Measurements from ENCODE around the gene THOC6.

Gene THOC6

GRCh38 chr16:3020604-3021448 is 3.0 kb upstream of the THOC6 start (continued):
- TF ChIP-seq ELK4 (IDR thresholded peaks at IDR 0.05; ENCODE audit: borderline replicate concordance, low read depth, low read length): no peak
- TF ChIP-seq ZNF266 (tag by site-specific recombination; IDR thresholded peaks at IDR 0.05; ENCODE audit: low read depth): no peak
- peak; percentile 83 for TF ChIP-seq WT1 (tag by site-specific recombination; IDR thresholded peaks at IDR 0.05)
- TF ChIP-seq ZSCAN4 (tag by site-specific recombination; IDR thresholded peaks at IDR 0.05): peak; percentile 19; the same call in 1 of the 2 replicates
- TF ChIP-seq KLF16 (tag by site-specific recombination; IDR thresholded peaks at IDR 0.05): peak; percentile 93
- no peak for TF ChIP-seq ZNF426 (tag by site-specific recombination; IDR thresholded peaks at IDR 0.05)
- TF ChIP-seq ZBTB8A (tag by site-specific recombination; IDR thresholded peaks at IDR 0.05): peak; percentile 78
- no peak for TF ChIP-seq ZNF138 (tag by site-specific recombination; IDR thresholded peaks at IDR 0.05; ENCODE audit: borderline replicate concordance)
- TF ChIP-seq KLF9 (tag by site-specific recombination; IDR thresholded peaks at IDR 0.05; ENCODE audit: low read depth): peak; percentile 89
- peak; percentile 20; the same call in 1 of the 2 replicates for TF ChIP-seq ZSCAN5A (tag by site-specific recombination; IDR thresholded peaks at IDR 0.05)
- TF ChIP-seq ZNF692 (tag by site-specific recombination; IDR thresholded peaks at IDR 0.05): peak; percentile 85
- no peak for TF ChIP-seq ZNF830 (tag by site-specific recombination; IDR thresholded peaks at IDR 0.05; ENCODE audit: low read depth)
- TF ChIP-seq YY1 (tag by site-specific recombination; IDR thresholded peaks at IDR 0.05): no peak
- no peak for TF ChIP-seq ZSCAN16 (tag by site-specific recombination; IDR thresholded peaks at IDR 0.05)
- peak; percentile 74 for TF ChIP-seq ATF2 (tag by site-specific recombination; IDR thresholded peaks at IDR 0.05; ENCODE audit: low read depth)
- no peak for TF ChIP-seq ZNF221 (tag by site-specific recombination; IDR thresholded peaks at IDR 0.05; ENCODE audit: borderline replicate concordance)
- no peak for TF ChIP-seq ZNF626 (tag by site-specific recombination; IDR thresholded peaks at IDR 0.05)
- TF ChIP-seq ZNF155 (tag by site-specific recombination; IDR thresholded peaks at IDR 0.05): no peak
- TF ChIP-seq MYNN (tag by site-specific recombination; IDR thresholded peaks at IDR 0.05; ENCODE audit: borderline replicate concordance): no peak
- no peak for TF ChIP-seq ZNF544 (tag by site-specific recombination; IDR thresholded peaks at IDR 0.05)
- TF ChIP-seq PRDM1 (tag by site-specific recombination; IDR thresholded peaks at IDR 0.05): no peak
- peak; percentile 82 for TF ChIP-seq ZNF184 (tag by site-specific recombination; IDR thresholded peaks at IDR 0.05)
- 0 out of 2 replicates have a peak, but pooled peaks have one; percentile 19 for TF ChIP-seq PRDM2 (tag by site-specific recombination; IDR thresholded peaks at IDR 0.05; ENCODE audit: borderline replicate concordance)
- no peak for TF ChIP-seq YY2 (tag by site-specific recombination; IDR thresholded peaks at IDR 0.05)
- no peak for TF ChIP-seq ZNF362 (tag by site-specific recombination; IDR thresholded peaks at IDR 0.05)

Measured in HEK293 (cell line).